GM23248 (cell line): ENCODE measurements around the gene APC2. TPM values are rescaled to one million over a fixed set of nuclear protein-coding genes. Genes with fewer than 3 reads are reported as not detected.
A peak's percentile ranks its signal among the peaks of the same experiment; 100 is the strongest.

Experiments used
- DNase-seq: peaks from one replicate; pipeline ENCODE4 v3.0.0-alpha.2; 2015
- H2AFZ ChIP-seq: fragments of 200-600 bp; sonication (generic); 2 replicates; pipeline ENCODE4 v1.6.1; 2016; ENCODE audit warnings: antibody characterized with exemption
- H3F3A ChIP-seq: fragments of 200-600 bp; sonication (generic); 2 replicates; pipeline ENCODE4 v1.6.1; 2016; ENCODE audit warnings: mild to moderate bottlenecking, antibody characterized with exemption, mixed run types; ENCODE audit not compliant: insufficient read depth
- H3K27ac ChIP-seq: fragments of 200-600 bp; sonication (generic); 2 replicates; pipeline ENCODE4 v1.5.1; 2016; ENCODE audit warnings: mild to moderate bottlenecking
- H3K27me3 ChIP-seq: fragments of 200-600 bp; sonication (generic); replicated peaks from 2 replicates; pipeline ENCODE4 v1.6.1; 2016; ENCODE audit warnings: mild to moderate bottlenecking; ENCODE audit not compliant: insufficient read depth
- H3K36me3 ChIP-seq: fragments of 200-600 bp; sonication (generic); 2 replicates; pipeline ENCODE4 v1.6.1; 2016; ENCODE audit warnings: low read depth, mild to moderate bottlenecking
- H3K4me1 ChIP-seq: fragments of 200-600 bp; sonication (generic); 2 replicates; pipeline ENCODE4 v1.6.1; 2016; ENCODE audit warnings: mild to moderate bottlenecking; ENCODE audit not compliant: insufficient read depth
- H3K4me2 ChIP-seq: fragments of 200-600 bp; sonication (generic); one replicate; pipeline ENCODE4 v1.6.1; 2016; ENCODE audit warnings: mild to moderate bottlenecking; ENCODE audit not compliant: unreplicated experiment
- H3K4me3 ChIP-seq: fragments of 200-600 bp; sonication (generic); 2 replicates; pipeline ENCODE4 v1.5.1; 2016; ENCODE audit warnings: mild to moderate bottlenecking
- H3K79me2 ChIP-seq: fragments of 200-600 bp; sonication (generic); 2 replicates; pipeline ENCODE4 v1.6.1; 2016; ENCODE audit warnings: mild to moderate bottlenecking; ENCODE audit not compliant: insufficient read depth
- H3K9ac ChIP-seq: fragments of 200-600 bp; sonication (generic); 2 replicates; pipeline ENCODE4 v1.6.1; 2016; ENCODE audit warnings: mild to moderate bottlenecking
- H3K9me2 ChIP-seq: fragments of 200-600 bp; sonication (generic); 2 replicates; pipeline ENCODE4 v1.6.1; 2016; ENCODE audit warnings: mixed run types, mild to moderate bottlenecking, moderate library complexity; ENCODE audit not compliant: insufficient read depth
- H3K9me3 ChIP-seq: fragments of 200-600 bp; sonication (generic); one replicate; pipeline ENCODE4 v1.6.1; 2017; ENCODE audit warnings: low read depth
- H4K20me1 ChIP-seq: fragments of 200-600 bp; sonication (generic); 2 replicates; pipeline ENCODE4 v1.6.0; 2016; ENCODE audit not compliant: insufficient read depth
- EZH2 ChIP-seq: fragments of 200-600 bp; sonication (generic); IDR thresholded peaks from 2 replicates; pipeline ENCODE4 v1.6.1; 2018; ENCODE audit warnings: antibody characterized with exemption, mild to moderate bottlenecking; ENCODE audit not compliant: insufficient read depth, poor library complexity, severe bottlenecking
- EZH2phosphoT487 ChIP-seq: fragments of 200-600 bp; sonication (generic); IDR thresholded peaks from 2 replicates; pipeline ENCODE4 v1.6.1; 2018; ENCODE audit warnings: antibody characterized with exemption, moderate library complexity, mild to moderate bottlenecking, low read depth; ENCODE audit not compliant: insufficient read depth
- WGBS, 2 experiments: methylation state at CpG; one replicate each; pipeline ENCODE4 v1.1.6; 2015 to 2017; ENCODE audit warnings: low lambda C conversion rate in 2 of 2, low coverage in 1 of 2; ENCODE audit errors: missing lambda C conversion rate in 2 of 2; 5-methylcytosine and 5-hydroxymethylcytosine counted together
- in situ Hi-C: fragments of 300-500 bp; cut with MboI; formaldehyde crosslinking; loops from 2 replicates; pipeline ENCODE4 v1.15.0; 2020
- polyA plus RNA-seq: library from polyadenylated mRNA; unstranded; fragments of >200 nt; fragmentation: Nextera tagmentation; extraction: Ambion mirVana; gene quantifications from 2 replicates; pipeline ENCODE4 v1.2.1, GENCODE V29; 2016
- total RNA-seq: library from RNA; depleted of rRNA; stranded (reverse); fragments of >200 nt; shearing (Covaris generic); gene quantifications from 2 replicates; pipeline ENCODE4 v1.2.3, GENCODE V29; 2014

Gene APC2
- total and polyA plus RNA-seq, 2 experiments from 2014 or later, result 0.10 to 0.11 TPM

- WGBS, 2 experiments, result 3 to 5% methylated on average over 23 to 41 of the region's 42 CpGs
- Histone ChIP-seq H3K27me3 (peaks cover 15% of the 10 kb centered on the region), H3K4me1 (no peaks in the 10 kb centered on the region), H3K27ac (no peak overlapping the region), H3K4me2 (no peak overlapping the region), H3F3A (peaks cover 5% of the 10 kb centered on the region; the same call in 1 of the 2 replicates), H3K36me3 (no peaks in the 10 kb centered on the region), H3K9ac (no peak overlapping the region), H3K9me3 (no peaks in the 10 kb centered on the region), H3K4me3 (no peak overlapping the region), H4K20me1 (no peaks in the 10 kb centered on the region), H3K79me2 (no peaks in the 10 kb centered on the region), H3K9me2 (no peaks in the 10 kb centered on the region), H2AFZ (no peak overlapping the region)
- in situ Hi-C loops, result no loop called here
- DNase-seq, result peak; percentile 77
- TF ChIP-seq EZH2phosphoT487 (no peak), EZH2 (no peak)
Observed at GRCh38 chr19:1455336-1456120, 5.6 kb downstream of the APC2 start.

DNA sequence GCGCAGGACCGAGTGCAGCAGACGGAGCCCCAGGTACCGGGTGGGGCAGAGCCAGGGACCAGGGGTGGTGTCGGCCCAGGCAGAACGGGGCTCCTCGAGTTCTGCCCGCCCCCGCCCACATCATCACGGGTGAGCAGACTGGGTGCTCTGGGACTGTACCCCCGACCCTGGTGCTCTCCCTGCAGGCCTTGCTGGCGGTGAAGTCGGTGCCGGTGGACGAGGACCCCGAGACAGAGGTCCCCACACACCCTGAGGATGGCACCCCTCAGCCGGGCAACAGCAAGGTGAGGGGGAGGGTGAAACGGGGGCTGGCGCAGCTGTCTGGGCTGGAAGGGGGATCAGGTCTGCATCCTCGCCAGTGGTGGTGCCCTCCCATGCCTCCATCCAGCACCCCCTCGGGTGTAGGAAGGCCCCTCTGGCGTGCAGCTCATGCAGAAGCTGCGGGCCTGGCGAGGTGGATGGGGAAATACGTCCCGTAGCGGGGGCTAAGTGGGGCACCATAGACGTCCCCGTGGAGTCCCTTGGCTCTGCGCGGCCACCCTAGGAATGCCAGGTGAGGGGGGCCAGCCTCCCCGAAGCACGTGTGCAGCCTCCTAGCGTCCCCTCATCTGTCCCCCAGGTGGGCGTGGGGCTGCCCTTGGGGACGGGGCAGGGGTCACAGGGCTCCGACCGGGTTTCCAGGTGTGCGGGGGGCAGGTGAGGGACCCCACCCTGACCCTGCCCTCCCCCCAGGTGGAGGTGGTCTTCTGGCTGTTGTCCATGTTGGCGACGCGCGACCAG is 6.4 kb downstream of the APC2 start:
- H3K9ac ChIP-seq, result no peak overlapping the region
- no peak overlapping the region for H3K27ac ChIP-seq
- no peaks in the 10 kb centered on the region for H3K4me1 ChIP-seq
- no peak overlapping the region for H3K4me3 ChIP-seq
- DNase-seq, result no peak
- no peaks in the 10 kb centered on the region for H4K20me1 ChIP-seq
- H3K9me2 ChIP-seq, result no peaks in the 10 kb centered on the region
- WGBS, 2 experiments, result 26 to 35% methylated on average over 27 to 41 of the region's 43 CpGs
- H3K9me3 ChIP-seq, result no peaks in the 10 kb centered on the region
- no peak overlapping the region for H3K4me2 ChIP-seq
- no peaks in the 10 kb centered on the region for H3K79me2 ChIP-seq
- in situ Hi-C loops, result no loop called here
- TF ChIP-seq EZH2phosphoT487 (no peak), EZH2 (peak; percentile 12)
- H3F3A ChIP-seq, result peaks cover 5% of the 10 kb centered on the region; the same call in 1 of the 2 replicates
- H3K27me3 ChIP-seq, result peaks cover 7% of the 10 kb centered on the region; the same call in 1 of the 2 replicates
- H2AFZ ChIP-seq, result no peak overlapping the region
- no peaks in the 10 kb centered on the region for H3K36me3 ChIP-seq

DNA sequence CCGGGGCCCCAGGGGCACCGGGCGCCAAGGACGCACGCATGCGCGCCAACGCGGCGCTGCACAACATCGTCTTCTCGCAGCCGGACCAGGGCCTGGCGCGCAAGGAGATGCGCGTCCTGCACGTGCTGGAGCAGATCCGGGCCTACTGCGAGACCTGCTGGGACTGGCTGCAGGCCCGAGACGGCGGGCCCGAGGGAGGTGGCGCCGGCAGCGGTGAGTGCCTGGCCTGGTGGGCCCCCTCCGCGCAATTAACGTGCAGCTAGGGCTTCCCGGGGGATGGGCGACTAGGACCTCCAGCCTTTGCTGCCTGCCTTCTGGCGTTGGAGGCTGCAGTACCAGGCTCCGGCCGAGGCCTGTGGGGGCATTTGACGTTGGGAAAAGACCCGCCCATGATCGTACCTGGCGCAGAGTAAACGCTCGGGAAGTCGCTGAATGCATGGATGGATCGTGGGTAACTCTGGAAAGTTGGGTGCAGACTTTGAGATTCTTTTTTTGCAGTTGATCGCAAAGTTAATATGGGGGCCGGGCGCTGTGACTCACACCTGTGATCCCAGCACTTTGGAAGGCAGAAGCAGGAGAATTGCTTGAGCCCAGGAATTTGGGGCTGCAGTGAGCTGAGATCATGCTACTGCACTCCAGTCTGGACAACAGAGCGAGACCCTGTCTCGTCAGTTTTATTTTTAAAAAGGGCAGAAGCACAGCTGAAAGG is 7.3 kb downstream of the APC2 start:
- H4K20me1 ChIP-seq, result no peaks in the 10 kb centered on the region
- no peaks in the 10 kb centered on the region for H3K9me3 ChIP-seq
- H3K9me2 ChIP-seq, result no peaks in the 10 kb centered on the region
- H3K36me3 ChIP-seq, result no peaks in the 10 kb centered on the region
- DNase-seq, result peak; percentile 32
- in situ Hi-C loops, result no loop called here
- H3F3A ChIP-seq, result peaks cover 5% of the 10 kb centered on the region; the same call in 1 of the 2 replicates
- no peak overlapping the region for H3K9ac ChIP-seq
- no peaks in the 10 kb centered on the region for H3K79me2 ChIP-seq
- no peak overlapping the region for H3K4me3 ChIP-seq
- TF ChIP-seq EZH2phosphoT487, result no peak
- TF ChIP-seq EZH2, result no peak
- no peaks in the 10 kb centered on the region for H3K4me1 ChIP-seq
- 15 to 16% methylated on average over 45 of the region's 48 CpGs for WGBS, 2 experiments
- H3K4me2 ChIP-seq, result no peak overlapping the region
- no peak overlapping the region for H2AFZ ChIP-seq
- H3K27ac ChIP-seq, result no peak overlapping the region
- H3K27me3 ChIP-seq, result peaks cover 5% of the 10 kb centered on the region; the same call in 1 of the 2 replicates

DNA sequence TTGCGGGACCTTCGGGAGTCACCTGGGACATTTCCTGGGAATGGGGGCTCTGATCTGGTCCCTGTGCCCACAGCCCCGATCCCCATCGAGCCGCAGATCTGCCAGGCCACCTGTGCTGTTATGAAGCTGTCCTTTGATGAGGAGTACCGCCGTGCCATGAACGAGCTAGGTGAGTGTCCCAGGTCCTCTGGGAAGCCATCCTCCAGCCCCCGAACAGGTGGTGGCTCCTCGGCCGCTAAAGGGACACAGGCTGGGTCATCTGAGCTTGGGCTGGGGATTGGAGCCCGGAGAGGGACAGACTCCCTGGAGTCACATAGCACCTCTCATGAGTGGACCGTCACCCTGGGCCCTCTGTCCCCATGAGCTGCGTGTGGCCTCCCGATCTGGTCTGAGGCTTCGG is 8.0 kb downstream of the APC2 start:
- no peak overlapping the region for H2AFZ ChIP-seq
- no peak for TF ChIP-seq EZH2
- no peak for TF ChIP-seq EZH2phosphoT487
- no peaks in the 10 kb centered on the region for H4K20me1 ChIP-seq
- H3K4me3 ChIP-seq, result no peak overlapping the region
- H3K9ac ChIP-seq, result no peak overlapping the region
- in situ Hi-C loops, result no loop called here
- H3K36me3 ChIP-seq, result no peaks in the 10 kb centered on the region
- no peaks in the 10 kb centered on the region for H3K4me1 ChIP-seq
- H3K4me2 ChIP-seq, result no peak overlapping the region
- H3K27me3 ChIP-seq, result peaks cover 5% of the 10 kb centered on the region; the same call in 1 of the 2 replicates
- H3K79me2 ChIP-seq, result no peaks in the 10 kb centered on the region
- H3K27ac ChIP-seq, result no peak overlapping the region
- 81 to 90% methylated on average over 11 to 16 of the region's 16 CpGs for WGBS, 2 experiments
- no peaks in the 10 kb centered on the region for H3K9me2 ChIP-seq
- no peaks in the 10 kb centered on the region for H3K9me3 ChIP-seq
- DNase-seq, result no peak
- peaks cover 5% of the 10 kb centered on the region; the same call in 1 of the 2 replicates for H3F3A ChIP-seq
